NCI-H748 (cell line): Measurements from ENCODE around the gene PPP2R2C.

ENCODE experiments used
- DNase-seq: peaks from one replicate; lab custom pipeline; 2025; ENCODE audit not compliant: unreplicated experiment; lab: John Stamatoyannopoulos, UW

Gene PPP2R2C

DNA sequence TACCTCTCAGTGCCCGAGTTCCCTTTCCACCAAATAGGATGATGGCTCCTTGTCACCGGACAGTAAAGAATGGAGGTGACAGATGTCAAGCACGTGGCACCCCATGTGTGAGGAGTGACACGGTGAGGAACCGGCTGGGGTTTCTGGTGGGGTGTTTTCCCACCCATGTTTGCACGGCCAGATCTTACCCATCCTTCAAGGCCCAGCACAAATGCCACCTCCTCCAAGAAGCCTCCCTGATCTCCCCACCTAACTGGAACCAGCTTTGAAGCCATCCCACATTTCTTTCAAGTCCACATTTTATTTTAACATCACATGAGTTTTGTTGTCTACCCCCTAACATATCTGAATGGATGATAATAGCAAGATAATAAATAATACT, 139.8 kb downstream of the PPP2R2C start:
- no peak for DNase-seq

DNA sequence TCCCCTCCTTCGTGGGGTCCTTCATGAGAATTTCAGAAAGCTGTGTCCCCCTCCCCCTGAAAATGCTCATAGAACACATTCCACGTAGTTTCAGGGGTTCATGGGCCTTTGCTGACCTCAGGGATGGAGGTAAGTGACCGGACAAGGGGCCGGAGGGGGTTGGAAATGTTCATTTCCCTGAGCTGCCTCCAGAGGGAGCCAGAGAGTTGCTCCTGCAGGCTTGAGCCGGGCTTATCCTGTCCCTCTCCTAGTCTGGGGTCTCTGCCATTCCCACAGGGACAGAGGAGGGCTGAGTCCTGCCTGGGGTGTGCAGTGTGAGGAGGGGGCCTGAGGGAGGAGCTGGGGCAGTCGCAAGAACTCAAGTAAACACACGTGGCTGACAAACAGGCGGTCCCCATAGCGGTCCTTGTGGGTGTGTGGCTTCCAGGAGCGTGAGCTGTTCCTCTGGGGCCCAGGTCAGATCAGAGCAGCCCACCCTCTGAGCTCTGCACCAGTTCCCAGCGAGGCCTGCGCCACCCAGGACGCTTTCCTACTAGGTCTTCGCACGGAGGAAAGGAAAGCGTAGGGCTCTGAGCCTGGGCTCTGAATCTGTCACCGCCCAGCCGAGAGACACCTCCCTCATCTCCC, 140.3 kb downstream of the PPP2R2C start:
- peak; percentile 23 for DNase-seq

DNA sequence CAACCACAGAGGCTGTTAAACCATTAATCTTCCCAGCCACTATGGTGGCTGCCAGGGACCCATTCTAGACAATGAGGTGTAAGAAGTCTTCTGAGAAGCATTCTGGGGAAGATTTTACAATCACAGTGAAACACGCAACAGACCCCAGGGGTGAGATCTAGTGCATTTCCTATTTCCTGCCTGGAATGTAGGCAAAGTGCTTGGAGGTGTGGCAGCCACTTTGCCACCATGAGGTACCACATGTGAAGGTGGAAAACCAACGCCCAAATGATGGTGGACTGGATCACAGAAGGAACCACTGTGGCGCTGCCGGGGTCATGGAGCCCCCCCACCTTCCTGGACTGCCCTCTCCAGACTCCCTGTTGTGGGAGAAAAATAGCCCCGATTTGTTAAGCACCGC, 140.9 kb downstream of the PPP2R2C start:
- DNase-seq = no peak

DNA sequence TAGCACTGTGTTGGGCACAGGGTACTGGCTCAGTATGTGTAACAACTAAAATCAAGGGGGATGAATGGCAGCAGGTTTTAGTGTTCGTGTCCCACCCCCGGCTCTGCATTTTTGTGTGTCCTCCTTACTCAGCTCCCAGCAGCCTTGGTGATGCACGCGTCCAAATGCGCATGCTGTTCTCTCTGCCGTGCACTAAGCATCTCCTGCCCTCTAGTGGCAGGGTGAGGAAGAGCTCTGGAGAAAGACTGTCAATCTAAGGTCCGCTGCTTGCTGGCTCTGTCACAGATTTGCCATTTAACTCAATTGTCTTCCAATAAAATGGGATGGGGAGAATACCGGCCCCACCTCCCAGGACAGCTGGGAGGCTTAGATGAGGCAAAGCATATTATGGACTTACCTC, 141.4 kb downstream of the PPP2R2C start:
- DNase-seq = peak; percentile 48

DNA sequence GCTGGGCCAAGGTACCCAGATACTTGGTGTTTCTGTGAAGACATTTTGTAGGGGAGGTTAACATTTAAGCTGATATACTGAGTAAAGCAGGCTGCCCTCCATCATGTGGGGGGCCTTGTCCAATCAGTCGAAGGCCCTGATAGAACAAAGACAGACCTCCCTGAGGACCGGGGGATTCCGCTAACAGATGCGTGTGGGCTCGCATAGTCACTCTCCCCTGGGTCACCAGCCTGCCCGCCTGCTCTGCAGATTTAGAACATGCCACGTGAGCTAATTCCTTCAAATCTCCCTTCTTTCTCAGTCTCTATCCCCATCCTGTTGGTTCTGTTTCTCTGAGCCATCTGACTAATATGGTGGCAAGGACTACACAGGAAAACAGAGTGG, 142.0 kb downstream of the PPP2R2C start:
- no peak for DNase-seq

DNA sequence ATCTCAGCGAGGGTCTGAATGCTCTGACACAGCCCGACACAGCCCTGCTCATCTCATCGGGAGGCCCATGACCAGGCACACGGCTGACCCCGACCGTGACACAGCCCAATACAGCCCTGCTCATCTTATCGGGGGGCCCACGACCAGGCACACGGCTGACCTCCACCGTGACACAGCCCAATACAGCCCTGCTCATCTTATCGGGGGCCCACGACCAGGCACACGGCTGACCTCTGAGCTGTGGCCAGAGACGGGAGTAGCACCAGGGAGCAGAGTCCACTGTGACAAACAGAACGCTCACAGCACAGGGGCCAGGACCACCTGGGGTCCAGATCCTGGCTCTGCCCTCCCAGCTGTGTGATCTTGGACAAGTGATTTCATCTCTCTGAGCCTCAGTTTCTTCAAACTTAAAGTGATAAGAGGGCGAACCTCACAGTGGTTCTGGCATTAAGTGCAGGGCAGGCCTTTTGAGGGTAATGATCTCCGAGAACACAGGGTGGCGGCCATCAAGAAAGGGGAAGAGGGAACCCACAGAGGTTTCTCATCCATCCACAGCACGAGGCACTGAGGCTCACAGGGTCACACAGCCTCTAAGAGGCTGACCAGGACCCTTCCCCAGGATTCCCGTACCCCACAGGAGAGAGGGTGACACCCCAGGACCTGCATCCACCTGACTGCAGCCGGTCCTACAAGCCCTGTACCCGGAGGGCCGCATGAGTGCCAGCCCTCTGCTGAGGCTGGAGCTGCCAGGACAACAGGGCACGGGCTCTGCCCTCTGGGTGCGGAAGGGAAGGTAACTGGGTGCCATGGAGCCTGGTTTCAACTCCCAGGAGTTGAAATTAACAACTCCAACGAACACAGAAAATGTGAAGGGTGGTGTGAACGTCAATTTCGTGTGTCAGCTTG, 142.7 kb downstream of the PPP2R2C start:
- DNase-seq = no peak

DNA sequence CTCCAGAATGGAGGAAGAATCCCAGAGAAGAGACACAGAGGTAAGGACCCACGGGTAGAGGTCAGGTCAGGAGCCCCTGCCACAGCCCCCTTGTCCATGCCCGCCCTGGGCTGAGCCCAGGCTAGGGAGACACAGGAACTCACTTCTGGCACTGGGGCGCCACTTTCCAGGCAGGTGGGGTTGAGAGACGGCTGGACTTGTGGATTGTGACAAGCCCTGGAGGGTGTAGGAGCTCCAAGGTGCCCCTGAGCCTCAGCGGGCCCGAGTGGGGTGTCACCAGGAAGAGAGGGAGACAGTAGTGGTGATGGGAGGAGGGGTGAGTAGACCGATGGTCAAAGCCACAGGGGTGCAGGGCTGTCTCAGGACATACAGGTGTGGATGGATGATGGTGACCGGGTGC, 143.9 kb downstream of the PPP2R2C start:
- DNase-seq = no peak

DNA sequence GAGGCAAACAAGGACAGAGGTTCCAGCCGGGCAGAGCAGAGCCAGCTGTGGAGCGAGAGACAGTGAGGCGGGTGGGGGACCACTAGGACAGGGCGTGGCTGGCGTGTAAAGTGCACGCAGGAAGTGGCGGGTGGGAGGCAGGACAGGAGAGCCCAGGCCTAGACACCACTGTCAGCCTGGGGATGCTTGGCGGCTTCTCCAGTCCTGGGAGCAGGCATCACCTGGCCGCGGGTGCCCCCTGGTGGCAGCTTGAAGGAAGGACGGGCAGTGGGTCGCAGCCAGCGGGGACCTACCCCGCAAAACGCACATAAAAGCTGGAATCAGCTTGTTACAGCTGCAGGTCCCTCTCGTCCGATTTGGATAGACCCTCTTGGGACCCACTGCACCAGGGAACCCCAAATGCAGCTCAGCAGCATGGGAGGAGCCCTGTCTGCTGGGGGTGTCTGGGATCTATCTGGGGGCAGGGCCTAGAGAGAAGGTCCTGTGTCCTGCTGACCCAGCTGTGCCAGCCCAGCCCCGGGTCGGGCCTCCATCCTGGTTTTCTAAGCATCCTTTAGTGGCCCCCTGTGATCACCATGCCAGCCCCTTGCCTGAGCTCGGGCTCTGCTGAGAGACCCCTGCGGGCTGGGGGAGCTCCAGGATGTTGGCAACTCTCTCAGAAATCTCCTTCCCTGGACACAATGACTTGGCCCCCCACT, 145.0 kb downstream of the PPP2R2C start:
- peak; percentile 64 for DNase-seq

DNA sequence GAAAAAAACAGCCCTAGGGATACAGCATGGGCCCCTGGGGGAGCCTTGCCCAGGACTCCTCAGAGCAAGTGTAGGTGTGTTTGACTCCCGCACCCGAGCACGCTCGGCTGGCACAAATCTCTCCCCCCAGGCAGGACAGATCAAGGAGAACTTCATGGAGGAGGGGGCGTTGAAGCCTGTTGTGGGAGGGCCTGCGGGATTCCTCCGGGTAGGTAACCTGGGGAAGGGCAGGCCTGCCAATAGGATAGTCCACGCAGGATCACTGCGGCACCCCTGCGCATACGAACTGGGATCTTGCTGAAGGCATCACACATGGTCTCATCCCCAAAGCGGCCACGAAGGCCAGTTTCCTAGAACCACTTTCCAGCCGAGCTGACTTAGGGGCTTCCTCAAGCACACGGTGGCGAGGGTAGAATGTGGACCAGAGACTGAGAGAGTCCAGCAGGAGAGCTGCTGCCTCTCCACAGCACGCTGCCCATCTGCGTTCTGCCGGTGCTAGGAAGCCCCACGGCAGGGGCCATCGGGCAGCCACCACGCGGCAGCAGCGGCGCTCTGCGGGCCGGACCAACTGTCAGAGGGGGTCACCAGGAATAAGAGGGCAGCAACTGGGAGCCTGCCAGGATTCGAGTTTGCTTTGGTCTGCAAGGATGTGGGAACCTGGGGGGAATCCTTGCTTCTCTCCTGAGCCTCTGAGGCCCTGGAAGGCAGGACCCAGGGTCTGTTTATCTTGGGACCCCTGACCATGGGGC, 145.9 kb downstream of the PPP2R2C start:
- no peak for DNase-seq

DNA sequence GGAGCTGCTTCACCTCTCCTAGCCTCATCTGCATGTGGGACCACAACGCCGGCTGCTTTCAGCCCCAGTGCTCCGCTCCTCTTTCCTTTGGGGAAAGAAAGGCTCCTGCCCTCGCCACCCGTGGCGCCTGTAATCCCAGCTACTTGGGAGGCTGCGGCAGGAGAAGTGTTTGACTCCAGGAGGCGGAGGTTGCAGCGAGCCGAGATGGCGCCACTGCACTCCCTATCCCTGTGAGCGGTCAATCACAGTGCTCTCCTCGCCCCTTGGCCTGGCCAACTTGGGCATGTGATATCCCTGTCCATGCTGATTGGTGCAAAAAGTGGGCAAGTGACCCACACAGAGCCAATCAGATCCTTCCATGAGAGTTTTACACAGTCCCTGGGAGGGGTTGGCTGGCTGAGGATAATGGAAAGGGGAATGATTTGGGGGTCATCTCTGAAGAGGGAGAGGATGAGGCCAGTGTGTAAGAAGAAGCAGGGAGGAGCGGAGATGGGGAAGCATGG, 146.6 kb downstream of the PPP2R2C start:
- no peak for DNase-seq

DNA sequence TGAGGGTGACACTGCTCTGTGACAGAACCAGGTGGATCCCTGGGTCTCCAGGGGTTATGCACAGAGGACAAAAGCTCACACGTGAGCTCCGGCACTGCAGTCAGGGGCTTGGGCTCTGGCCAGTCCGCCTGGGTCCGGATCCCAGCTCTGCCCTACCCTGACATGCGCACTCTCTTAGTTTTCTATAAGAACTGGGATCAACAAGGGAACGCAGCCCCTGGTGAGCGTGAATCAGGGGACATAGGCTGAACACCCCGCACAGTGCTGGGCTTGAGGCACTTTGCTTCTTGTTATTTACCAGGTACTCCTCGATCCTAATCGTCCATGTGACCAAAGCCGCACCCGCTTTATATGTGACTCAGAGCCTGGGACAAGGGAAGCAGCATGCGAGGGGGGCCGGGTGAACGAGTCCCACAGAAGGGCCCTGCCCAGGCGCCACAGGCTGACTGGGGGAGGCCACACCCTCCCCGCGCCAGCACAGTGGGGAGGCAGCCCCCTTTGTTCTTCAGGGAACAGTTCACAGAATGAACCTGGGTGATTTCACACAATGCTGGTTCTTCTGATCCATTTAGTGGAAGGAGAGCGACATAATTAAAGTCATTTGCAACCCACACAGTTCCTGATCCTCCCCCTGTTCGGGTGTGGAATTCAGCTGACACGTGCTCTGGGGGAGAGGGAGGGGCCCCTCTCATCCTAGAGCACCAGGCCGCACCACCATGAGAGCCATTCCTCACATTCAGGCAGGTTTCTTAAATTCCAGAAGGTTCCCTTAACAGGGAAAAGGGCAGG, 147.2 kb downstream of the PPP2R2C start:
- peak; percentile 18 for DNase-seq

DNA sequence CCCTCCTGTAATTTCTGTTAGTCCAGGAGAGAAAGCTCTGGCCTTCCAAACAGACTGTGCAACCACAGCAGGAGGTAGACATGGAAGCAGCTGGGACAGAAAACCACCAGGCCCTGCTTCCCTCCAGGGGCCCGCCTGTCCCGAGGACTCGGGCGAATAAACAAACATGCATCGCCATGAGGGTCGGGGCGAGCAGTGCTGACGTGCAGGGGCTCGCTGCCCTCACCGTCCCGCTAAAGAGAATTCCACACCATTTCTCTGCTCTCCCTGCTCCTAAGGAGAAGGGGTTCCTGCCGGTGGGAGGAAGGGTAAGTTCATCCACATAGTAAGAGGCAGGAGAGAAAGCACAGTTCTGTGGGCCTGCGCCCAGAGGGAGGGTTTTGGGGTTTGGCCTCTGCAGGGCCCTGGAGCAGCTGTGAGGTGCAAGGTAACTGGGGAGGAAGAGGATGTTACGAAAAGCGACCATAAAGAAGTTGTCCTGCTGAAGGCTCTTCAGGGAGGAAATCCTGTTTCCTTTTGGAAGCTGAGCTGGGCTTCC, 147.9 kb downstream of the PPP2R2C start:
- DNase-seq = no peak

DNA sequence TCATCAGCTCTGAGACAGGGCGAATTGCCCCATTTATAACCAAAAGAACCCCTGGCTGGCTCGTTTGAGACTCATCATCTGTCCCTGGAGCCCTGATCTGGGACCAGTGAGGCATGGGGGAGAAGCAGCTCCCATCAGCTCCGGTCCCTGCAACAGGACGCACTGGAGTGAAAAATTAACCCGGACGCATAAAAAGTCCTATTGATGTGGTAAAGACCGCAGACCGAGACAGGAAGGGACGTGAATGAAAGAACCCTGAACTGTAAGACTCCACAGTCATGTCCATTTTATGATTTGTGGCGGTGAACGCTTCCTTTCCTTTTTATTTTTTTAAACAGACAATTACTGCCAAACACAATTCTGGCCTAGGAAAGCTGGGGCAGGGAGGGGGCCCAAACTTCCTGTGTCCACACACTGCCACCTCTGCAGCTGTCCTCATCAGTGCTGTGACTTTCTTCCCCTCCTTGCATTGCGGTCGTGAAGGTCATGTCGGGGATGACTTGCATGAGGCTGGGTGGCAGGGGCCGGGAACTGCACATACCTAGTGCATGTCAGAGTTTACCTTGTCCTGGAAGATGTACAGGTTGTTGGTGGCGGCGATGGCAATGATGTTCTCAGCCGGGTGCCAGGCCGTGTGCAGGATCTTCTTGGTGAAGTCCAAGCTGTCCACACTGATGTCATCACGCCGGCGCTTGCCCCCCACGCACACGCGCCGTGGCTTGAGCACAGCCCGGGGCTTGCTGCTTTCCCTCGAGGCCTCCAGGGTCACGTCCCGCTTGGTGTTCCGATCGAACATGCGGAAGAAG, 149.4 kb downstream of the PPP2R2C start:
- DNase-seq = no peak

DNA sequence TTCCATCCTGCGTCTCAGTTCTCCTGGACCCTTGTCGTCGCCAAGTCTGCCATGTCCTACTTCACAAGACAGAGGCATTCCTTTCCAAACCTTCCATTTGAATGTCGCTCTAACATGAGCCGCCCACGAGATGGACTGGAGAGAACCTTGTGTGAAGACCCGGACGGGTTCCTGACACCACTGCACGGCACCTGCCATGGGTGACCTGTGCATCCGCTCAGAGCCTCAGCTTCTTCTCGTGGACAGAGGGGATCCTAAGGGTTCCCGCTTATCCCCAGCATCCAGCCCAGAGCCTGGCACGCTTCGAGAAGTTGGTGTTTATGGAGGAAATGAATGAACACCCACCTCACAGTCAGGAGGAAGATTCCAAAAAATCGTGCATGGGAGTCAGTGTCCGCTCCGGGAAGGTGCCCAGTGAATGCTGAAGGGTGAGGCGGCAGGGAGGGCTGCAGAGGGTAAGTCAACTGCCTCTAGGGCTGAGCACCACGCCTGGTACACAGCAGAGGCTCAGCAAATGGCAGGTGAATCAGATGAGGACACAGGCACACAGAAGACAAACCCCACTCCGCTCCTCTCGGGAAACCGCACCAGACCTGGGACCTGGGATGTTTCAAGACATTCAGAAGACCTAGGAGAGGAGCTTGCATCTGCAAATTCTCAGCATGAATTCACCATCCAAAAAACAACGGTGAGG, 150.2 kb downstream of the PPP2R2C start:
- DNase-seq = no peak

DNA sequence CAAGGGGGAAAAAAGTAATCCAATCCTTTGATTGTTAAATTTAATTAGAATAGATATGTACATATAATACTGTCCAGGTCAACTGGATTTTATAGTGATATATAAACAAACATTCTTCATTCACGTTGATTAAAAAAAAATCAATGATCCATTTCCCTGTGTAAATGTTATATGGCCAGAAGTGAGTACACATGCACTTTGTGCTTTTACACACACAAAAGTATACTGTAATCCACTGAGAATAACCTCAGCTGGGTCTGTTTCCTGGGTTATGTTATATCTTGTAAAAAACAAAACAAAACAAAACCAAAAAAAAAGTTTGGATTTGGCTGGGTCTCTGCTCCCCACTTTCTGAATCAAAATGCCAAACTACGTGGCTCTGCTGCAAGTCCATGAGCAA, 151.1 kb downstream of the PPP2R2C start:
- no peak for DNase-seq

DNA sequence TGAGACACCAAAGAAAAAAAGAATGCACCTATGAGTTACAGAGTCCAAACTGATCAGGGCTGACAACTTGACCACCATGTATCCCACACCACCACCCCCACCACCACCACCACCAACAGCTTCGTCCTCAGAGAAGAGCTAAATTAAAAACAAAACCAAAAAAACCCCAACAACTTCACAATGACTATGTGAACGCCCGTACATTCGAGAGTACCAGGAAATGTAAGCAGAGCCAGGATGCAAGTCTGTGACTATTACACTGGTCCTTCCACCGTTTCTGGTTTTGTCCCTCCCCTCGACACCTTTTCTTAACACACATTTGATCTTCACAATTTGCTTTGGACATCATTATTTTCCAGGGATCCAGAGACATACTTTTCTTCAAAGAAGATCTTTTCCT, 151.8 kb downstream of the PPP2R2C start:
- DNase-seq = no peak

DNA sequence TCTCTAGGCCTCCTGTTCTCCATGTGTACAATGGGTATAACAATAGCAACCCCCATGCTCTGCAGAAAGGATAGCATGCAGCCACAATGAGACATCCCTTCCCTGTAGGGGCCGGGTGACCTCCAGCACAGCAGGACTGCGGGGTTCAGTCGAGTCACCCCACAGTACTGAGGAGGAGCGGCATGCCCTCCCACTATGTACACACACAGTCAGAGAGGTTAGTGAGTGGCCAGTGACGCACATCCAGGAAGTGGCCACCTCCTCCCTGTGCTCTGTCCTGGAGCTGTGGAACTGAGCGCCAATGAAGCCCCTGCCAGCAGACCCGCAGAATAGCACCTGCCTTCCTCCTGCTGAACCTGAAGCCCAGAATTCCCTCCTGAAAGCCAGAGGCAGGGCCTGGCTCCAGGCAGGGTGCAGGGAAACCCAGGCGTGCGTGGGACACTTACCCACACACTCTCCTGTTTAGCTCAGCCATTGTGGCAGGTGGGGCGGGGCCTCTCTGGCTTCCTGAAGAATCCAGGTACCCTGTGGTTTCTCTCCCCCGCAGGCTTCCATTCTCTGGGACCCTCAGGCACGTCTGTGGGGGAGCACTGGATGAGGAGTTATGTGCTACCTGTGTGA, 152.8 kb downstream of the PPP2R2C start:
- DNase-seq = no peak

DNA sequence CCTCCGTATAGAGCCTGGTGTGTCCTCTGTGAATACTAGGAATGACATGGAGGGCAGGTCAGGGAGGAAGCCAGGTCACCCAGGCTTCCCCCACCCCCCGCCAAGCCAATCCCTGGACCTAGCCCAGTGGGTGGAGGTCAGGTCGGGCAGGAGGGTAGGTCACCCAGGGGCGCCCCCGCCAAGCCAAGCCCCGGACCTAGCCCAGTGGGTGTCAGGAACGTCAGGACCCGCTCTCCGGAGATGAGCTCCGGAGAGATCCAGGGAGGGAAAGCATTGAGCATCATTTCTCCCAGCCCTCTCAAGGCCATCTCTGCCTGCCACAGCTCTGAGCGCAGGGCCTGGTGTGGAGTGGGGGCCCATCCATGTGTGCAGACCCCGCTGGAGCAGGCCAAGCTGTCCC, 154.2 kb downstream of the PPP2R2C start:
- no peak for DNase-seq
